ENCODE measurements around the gene ATCAY. TPM values are rescaled to one million over a fixed set of nuclear protein-coding genes. Genes with fewer than 3 reads are reported as not detected.

Gene ATCAY
- total RNA-seq, 4 donors from 2014 or later = 0.10 TPM; not detected in 3

GRCh38 chr19:3955688-3956087 lies 75.2 kb downstream of the ATCAY start:
- H3K27ac ChIP-seq = no peak overlapping the region
- TF ChIP-seq CTCF (IDR thresholded peaks at IDR 0.05) (no peak), POLR2A (IDR thresholded peaks at IDR 0.05) (no peak)
- H3K36me3 ChIP-seq = peaks cover 24 to 27% of the 10 kb centered on the region in 2 donors
- DNase-seq = no peak
- no peaks in the 10 kb centered on the region for H3K4me1 ChIP-seq
- H3K9me3 ChIP-seq = no peaks in the 10 kb centered on the region
- 90 to 91% methylated on average over 2 to 7 of the region's 10 CpGs for WGBS, 2 donors
- H3K27me3 ChIP-seq = no peaks in the 10 kb centered on the region
- no peak overlapping the region for H3K4me3 ChIP-seq (replicated peaks in 1 of 3)
- intact Hi-C loops (cut with DNase I) = no loop called here

GRCh38 chr19:3958836-3959765 lies 78.6 kb downstream of the ATCAY start:
- H3K4me3 ChIP-seq (replicated peaks in 1 of 3) = no peak overlapping the region
- no peaks in the 10 kb centered on the region for H3K9me3 ChIP-seq
- no peak overlapping the region for H3K27ac ChIP-seq
- 97% methylated on average over 49 to 60 of the region's 86 CpGs for WGBS, 2 donors
- no peaks in the 10 kb centered on the region for H3K27me3 ChIP-seq
- H3K36me3 ChIP-seq = peaks cover 55 to 60% of the 10 kb centered on the region in 2 donors
- intact Hi-C loops (cut with DNase I) = no loop called here
- TF ChIP-seq POLR2A (IDR thresholded peaks at IDR 0.05) = no peak
- no peak for TF ChIP-seq CTCF (IDR thresholded peaks at IDR 0.05)
- no peaks in the 10 kb centered on the region for H3K4me1 ChIP-seq
- no peak for DNase-seq

GRCh38 chr19:3959766-3960131 lies 79.3 kb downstream of the ATCAY start:
- Histone ChIP-seq H3K4me3 (replicated peaks in 1 of 3) (no peak overlapping the region), H3K4me1 (no peaks in the 10 kb centered on the region), H3K9me3 (no peaks in the 10 kb centered on the region), H3K27ac (no peak overlapping the region), H3K36me3 (peaks cover 62 to 67% of the 10 kb centered on the region in 2 donors), H3K27me3 (no peaks in the 10 kb centered on the region)
- intact Hi-C loops (cut with DNase I) = no loop called here
- WGBS, 2 donors = 93 to 97% methylated on average over 2 to 5 of the region's 15 CpGs
- TF ChIP-seq CTCF (IDR thresholded peaks at IDR 0.05) (no peak), POLR2A (IDR thresholded peaks at IDR 0.05) (no peak)
- no peak for DNase-seq

- no peaks in the 10 kb centered on the region for H3K4me1 ChIP-seq
- WGBS, 2 donors = 90 to 97% methylated on average over 4 to 23 of the region's 24 CpGs
- no peak overlapping the region for H3K4me3 ChIP-seq (replicated peaks in 1 of 3)
- TF ChIP-seq POLR2A (IDR thresholded peaks at IDR 0.05) (no peak), CTCF (IDR thresholded peaks at IDR 0.05) (no peak)
- peaks cover 70 to 72% of the 10 kb centered on the region in 2 donors for H3K36me3 ChIP-seq
- H3K9me3 ChIP-seq = no peaks in the 10 kb centered on the region
- no peak overlapping the region for H3K27ac ChIP-seq
- intact Hi-C loops (cut with DNase I) = no loop called here
- no peaks in the 10 kb centered on the region for H3K27me3 ChIP-seq
- DNase-seq = no peak
Measured at GRCh38 chr19:3961007-3961406, 80.5 kb downstream of the ATCAY start.
